Trophoblast cell (in vitro differentiated cells and primary cell): ENCODE results near the gene FGD5.

ENCODE experiments used
- DNase-seq, 2 donors: peaks; one replicate each; pipeline ENCODE4 v3.0.0-alpha.2; 2016
- H2AFZ ChIP-seq: 2 replicates; pipeline ENCODE4 v1.6.1; 2013; ENCODE audit warnings: low read length, moderate library complexity, mild to moderate bottlenecking; ENCODE audit not compliant: insufficient read depth, poor library complexity
- H2AK5ac ChIP-seq: 2 replicates; pipeline ENCODE4 v1.6.1; 2013; ENCODE audit warnings: mild to moderate bottlenecking, low read length
- H2BK120ac ChIP-seq: 2 replicates; pipeline ENCODE4 v1.6.1; 2013; ENCODE audit warnings: low read length, mild to moderate bottlenecking, moderate library complexity; ENCODE audit not compliant: insufficient read depth, poor library complexity
- H2BK12ac ChIP-seq: 2 replicates; pipeline ENCODE4 v1.6.1; 2013; ENCODE audit warnings: mild to moderate bottlenecking, low read length, moderate library complexity
- H2BK5ac ChIP-seq: 2 replicates; pipeline ENCODE4 v1.6.1; 2013; ENCODE audit warnings: low read length, low read depth, moderate library complexity, mild to moderate bottlenecking; ENCODE audit not compliant: poor library complexity
- H3K14ac ChIP-seq: 2 replicates; pipeline ENCODE4 v1.6.1; 2013; ENCODE audit warnings: mild to moderate bottlenecking, low read length
- H3K18ac ChIP-seq: 2 replicates; pipeline ENCODE4 v1.6.1; 2013; ENCODE audit warnings: mild to moderate bottlenecking, low read length
- H3K23ac ChIP-seq: 2 replicates; pipeline ENCODE4 v1.6.1; 2013; ENCODE audit warnings: low read length
- H3K27ac ChIP-seq: 2 replicates; pipeline ENCODE4 v1.5.1; 2013; ENCODE audit warnings: low read depth, mild to moderate bottlenecking, inconsistent platforms, low read length, moderate library complexity
- H3K27me3 ChIP-seq: 2 replicates; pipeline ENCODE4 v1.6.1; 2013; ENCODE audit warnings: inconsistent platforms, mild to moderate bottlenecking, low read length, moderate library complexity; ENCODE audit not compliant: insufficient read depth
- H3K36me3 ChIP-seq, 2 experiments: 1 replicate in 1 of 2; 2 replicates in 1 of 2; pipeline ENCODE4 v1.6.1; 2013; ENCODE audit warnings: low read length in 2 of 2, mild to moderate bottlenecking in 2 of 2, moderate library complexity in 1 of 2; ENCODE audit not compliant: insufficient read depth in 2 of 2, control insufficient read depth in 1 of 2
- H3K4ac ChIP-seq: 2 replicates; pipeline ENCODE4 v1.6.1; 2013; ENCODE audit warnings: low read depth, mild to moderate bottlenecking, low read length, moderate library complexity
- H3K4me1 ChIP-seq, 2 experiments: 1 replicate in 1 of 2; 2 replicates in 1 of 2; pipeline ENCODE4 v1.6.1; 2013; ENCODE audit warnings: low read length in 2 of 2, mild to moderate bottlenecking in 2 of 2, moderate library complexity in 1 of 2; ENCODE audit not compliant: insufficient read depth in 2 of 2, control insufficient read depth in 1 of 2
- H3K4me2 ChIP-seq: 2 replicates; pipeline ENCODE4 v1.6.1; 2013; ENCODE audit warnings: inconsistent platforms, mild to moderate bottlenecking, low read length, moderate library complexity
- H3K4me3 ChIP-seq: 2 replicates; pipeline ENCODE4 v1.5.1; 2013; ENCODE audit warnings: mild to moderate bottlenecking, low read depth, low read length, inconsistent platforms
- H3K79me1 ChIP-seq: one replicate; pipeline ENCODE4 v1.6.1; 2013; ENCODE audit warnings: low read length
- H3K79me2 ChIP-seq: 2 replicates; pipeline ENCODE4 v1.6.1; 2013; ENCODE audit warnings: low read length, mild to moderate bottlenecking; ENCODE audit not compliant: control insufficient read depth, insufficient read depth, poor library complexity
- H3K9ac ChIP-seq: 2 replicates; pipeline ENCODE4 v1.6.1; 2013; ENCODE audit warnings: mild to moderate bottlenecking, low read length
- H3K9me3 ChIP-seq: 2 replicates; pipeline ENCODE4 v1.6.1; 2013; ENCODE audit warnings: low read depth, mild to moderate bottlenecking, control low read depth, inconsistent platforms, low read length; ENCODE audit not compliant: insufficient read depth
- H4K12ac ChIP-seq: 2 replicates; pipeline ENCODE4 v1.6.1; 2013; ENCODE audit warnings: low read depth, mild to moderate bottlenecking, low read length, moderate library complexity
- H4K8ac ChIP-seq: 2 replicates; pipeline ENCODE4 v1.6.1; 2013; ENCODE audit warnings: low read depth, mild to moderate bottlenecking, low read length, moderate library complexity
- H4K91ac ChIP-seq: one replicate; pipeline ENCODE4 v1.6.1; 2013; ENCODE audit warnings: low read depth, mild to moderate bottlenecking, low read length, moderate library complexity
- WGBS: extraction: QIAGEN DNeasy Blood & Tissue Kit; methylation state at CpG from one replicate; pipeline ENCODE4 v1.1.7; 2013; ENCODE audit warnings: missing lambda C conversion rate; ENCODE audit not compliant: insufficient read length, insufficient coverage; ENCODE audit errors: extremely low coverage; 5-methylcytosine and 5-hydroxymethylcytosine counted together

The FGD5 gene

GRCh38 chr3:14794435-14794834, 24.3 kb upstream of the FGD5 start:
- DNase-seq, result no peak
- Histone ChIP-seq H2BK5ac (no peak overlapping the region), H3K27me3 (no peaks in the 10 kb centered on the region), H2AK5ac (no peak overlapping the region), H4K12ac (no peak overlapping the region), H3K9ac (no peak overlapping the region), H3K14ac (no peak overlapping the region), H3K79me1 (no peaks in the 10 kb centered on the region), H3K36me3 (no peaks in the 10 kb centered on the region), H3K18ac (no peak overlapping the region), H4K8ac (no peak overlapping the region), H3K4ac (no peak overlapping the region), H2BK12ac (no peak overlapping the region), H2AFZ (no peak overlapping the region), H3K4me2 (no peak overlapping the region), H3K79me2 (no peaks in the 10 kb centered on the region), H3K4me3 (no peak overlapping the region), H2BK120ac (no peak overlapping the region), H3K27ac (no peak overlapping the region), H3K23ac (no peak overlapping the region), H3K9me3 (peaks cover 4% of the 10 kb centered on the region), H4K91ac (no peak overlapping the region), H3K4me1 (peaks cover 5 to 10% of the 10 kb centered on the region in 2 experiments)
- WGBS, result no CpG with 5 or more reads among the region's 2 CpGs

- Histone ChIP-seq H3K9me3 (peaks cover 4% of the 10 kb centered on the region), H3K4me1 (peaks cover 5 to 10% of the 10 kb centered on the region in 2 experiments), H2BK12ac (no peak overlapping the region), H2AK5ac (no peak overlapping the region), H3K4me3 (no peak overlapping the region), H3K23ac (no peak overlapping the region), H4K8ac (no peak overlapping the region), H4K91ac (no peak overlapping the region), H3K4me2 (no peak overlapping the region), H2AFZ (no peak overlapping the region), H3K79me1 (no peaks in the 10 kb centered on the region), H3K18ac (no peak overlapping the region), H3K4ac (no peak overlapping the region), H3K9ac (peak overlapping the region; percentile 16), H2BK5ac (no peak overlapping the region), H3K36me3 (no peaks in the 10 kb centered on the region), H3K79me2 (no peaks in the 10 kb centered on the region), H3K27ac (no peak overlapping the region), H2BK120ac (no peak overlapping the region), H4K12ac (no peak overlapping the region), H3K27me3 (no peaks in the 10 kb centered on the region), H3K14ac (no peak overlapping the region)
- WGBS, result no CpG with 5 or more reads among the region's 2 CpGs
- DNase-seq, result no peak
Observed at GRCh38 chr3:14795996-14796395, 22.8 kb upstream of the FGD5 start.

GRCh38 chr3:14796403-14797077, 22.2 kb upstream of the FGD5 start:
- DNase-seq, result no peak
- H4K91ac ChIP-seq, result no peak overlapping the region

GRCh38 chr3:14797731-14798130, 21.0 kb upstream of the FGD5 start:
- H3K27ac ChIP-seq, result no peak overlapping the region
- H4K8ac ChIP-seq, result no peak overlapping the region
- no peak overlapping the region for H2AFZ ChIP-seq
- H3K23ac ChIP-seq, result no peak overlapping the region
- peaks cover 5 to 6% of the 10 kb centered on the region in 2 experiments for H3K4me1 ChIP-seq
- H2BK5ac ChIP-seq, result no peak overlapping the region
- H3K9ac ChIP-seq, result no peak overlapping the region
- no peak overlapping the region for H3K4me3 ChIP-seq
- H3K36me3 ChIP-seq, result no peaks in the 10 kb centered on the region
- peak overlapping the region; percentile 19 for H4K91ac ChIP-seq
- H3K4ac ChIP-seq, result no peak overlapping the region
- no peak overlapping the region for H4K12ac ChIP-seq
- no peak for DNase-seq
- H3K4me2 ChIP-seq, result no peak overlapping the region
- H3K79me2 ChIP-seq, result no peaks in the 10 kb centered on the region
- no peak overlapping the region for H2BK12ac ChIP-seq
- H2BK120ac ChIP-seq, result no peak overlapping the region
- H3K18ac ChIP-seq, result no peak overlapping the region
- WGBS, result no CpG with 5 or more reads among the region's 4 CpGs
- H3K14ac ChIP-seq, result no peak overlapping the region
- H3K79me1 ChIP-seq, result no peaks in the 10 kb centered on the region
- H3K27me3 ChIP-seq, result no peaks in the 10 kb centered on the region
- peaks cover 4% of the 10 kb centered on the region for H3K9me3 ChIP-seq
- no peak overlapping the region for H2AK5ac ChIP-seq

More at GRCh38 chr3:14796403-14797077, 22.2 kb upstream of the FGD5 start:
- no peak overlapping the region for H2AFZ ChIP-seq
- H3K36me3 ChIP-seq, result no peaks in the 10 kb centered on the region
- H3K79me1 ChIP-seq, result no peaks in the 10 kb centered on the region
- no CpG with 5 or more reads among the region's 14 CpGs for WGBS
- H3K4ac ChIP-seq, result no peak overlapping the region
- no peak overlapping the region for H2BK12ac ChIP-seq
- peak overlapping the region; percentile 23 for H3K4me3 ChIP-seq
- peaks cover 4% of the 10 kb centered on the region for H3K9me3 ChIP-seq
- H4K8ac ChIP-seq, result no peak overlapping the region
- no peak overlapping the region for H3K4me2 ChIP-seq
- H3K79me2 ChIP-seq, result no peaks in the 10 kb centered on the region
- H3K14ac ChIP-seq, result no peak overlapping the region
- no peaks in the 10 kb centered on the region for H3K27me3 ChIP-seq
- no peak overlapping the region for H2BK5ac ChIP-seq
- no peak overlapping the region for H2AK5ac ChIP-seq
- H3K23ac ChIP-seq, result no peak overlapping the region
- H2BK120ac ChIP-seq, result no peak overlapping the region
- no peak overlapping the region for H3K18ac ChIP-seq
- peaks cover 5 to 8% of the 10 kb centered on the region in 2 experiments for H3K4me1 ChIP-seq
- H3K27ac ChIP-seq, result no peak overlapping the region
- no peak overlapping the region for H4K12ac ChIP-seq
- peak overlapping the region; percentile 32 for H3K9ac ChIP-seq
